HEK293 (cell line): ENCODE measurements around the gene HIF1A.

ENCODE experiments used
- CTCF ChIA-PET: fragments of 350-600 bp; formaldehyde crosslinking; extraction: SDS; loops from one replicate; lab custom pipeline; 2021; ENCODE audit warnings: antibody characterized with exemption; lab: Yijun Ruan, JAX
- POLR2A ChIA-PET: fragments of 300-600 bp; formaldehyde crosslinking; extraction: SDS; loops from one replicate; lab custom pipeline; 2020; ENCODE audit warnings: antibody characterized with exemption, inconsistent platforms; lab: Yijun Ruan, JAX
- H3K27ac ChIP-seq: fragments of 200-500 bp; sonication (Bioruptor generic); 2 replicates; pipeline ENCODE4 v1.5.1; 2014; ENCODE audit warnings: low read depth, low read length, control low read depth, inconsistent platforms; ENCODE audit errors: extremely low read depth
- H3K36me3 ChIP-seq, 2 experiments: fragments of 200-500 bp in 1 of 2; sonication (Bioruptor generic) in 1 of 2; 1 replicate in 1 of 2; 2 replicates in 1 of 2; pipeline ENCODE4 v1.5.1; 2014 to 2017; ENCODE audit warnings: inconsistent platforms in 2 of 2, low read length in 2 of 2; ENCODE audit not compliant: control insufficient read depth in 2 of 2, insufficient read depth in 1 of 2
- H3K4me1 ChIP-seq: fragments of 200-500 bp; sonication (Bioruptor generic); 2 replicates; pipeline ENCODE4 v1.5.1; 2014; ENCODE audit warnings: mild to moderate bottlenecking, low read length, inconsistent platforms; ENCODE audit not compliant: control insufficient read depth, insufficient read depth
- H3K4me3 ChIP-seq: 2 replicates; pipeline ENCODE4 v1.5.1; 2011; ENCODE audit warnings: low read depth, mild to moderate bottlenecking, control low read depth, low read length, moderate library complexity
- H3K9me3 ChIP-seq: fragments of 200-500 bp; sonication (Bioruptor generic); 2 replicates; pipeline ENCODE4 v1.5.1; 2014; ENCODE audit warnings: low read depth, low read length, inconsistent platforms; ENCODE audit not compliant: control insufficient read depth, insufficient read depth
- FEZF1 ChIP-seq: fragments of 450-650 bp; formaldehyde crosslinking; IDR thresholded peaks from 2 replicates; pipeline ENCODE4 v1.5.1; 2016; ENCODE audit warnings: missing biosample characterization, missing genetic modification characterization
- GLI2 ChIP-seq: fragments of 450-650 bp; formaldehyde crosslinking; IDR thresholded peaks from 2 replicates; pipeline ENCODE4; 2017; ENCODE audit warnings: missing biosample characterization, missing genetic modification characterization, low read depth, borderline replicate concordance
- KLF9 ChIP-seq: fragments of 450-650 bp; formaldehyde crosslinking; IDR thresholded peaks from 2 replicates; pipeline ENCODE4 v1.5.1; 2016; ENCODE audit warnings: missing biosample characterization, missing genetic modification characterization, low read depth
- OSR2 ChIP-seq: fragments of 450-650 bp; formaldehyde crosslinking; IDR thresholded peaks from 2 replicates; pipeline ENCODE4 v1.5.1; 2016; ENCODE audit warnings: missing biosample characterization, missing genetic modification characterization
- OVOL3 ChIP-seq: fragments of 450-650 bp; formaldehyde crosslinking; IDR thresholded peaks from 2 replicates; pipeline ENCODE4 v1.5.1; 2016; ENCODE audit warnings: missing biosample characterization, missing genetic modification characterization
- PATZ1 ChIP-seq: fragments of 450-650 bp; formaldehyde crosslinking; IDR thresholded peaks from 2 replicates; pipeline ENCODE4 v1.5.1; 2016; ENCODE audit warnings: missing biosample characterization, missing genetic modification characterization
- PRDM10 ChIP-seq: fragments of 450-650 bp; formaldehyde crosslinking; IDR thresholded peaks from 2 replicates; pipeline ENCODE4 v1.5.1; 2016; ENCODE audit warnings: missing biosample characterization, missing genetic modification characterization
- PRDM6 ChIP-seq: fragments of 450-650 bp; formaldehyde crosslinking; IDR thresholded peaks from 2 replicates; pipeline ENCODE4 v1.5.1; 2017; ENCODE audit warnings: missing biosample characterization, missing genetic modification characterization
- SP7 ChIP-seq: fragments of 450-650 bp; formaldehyde crosslinking; IDR thresholded peaks from 2 replicates; pipeline ENCODE4 v1.5.1; 2016; ENCODE audit warnings: missing biosample characterization, missing genetic modification characterization
- TRIM28 ChIP-seq: IDR thresholded peaks from 2 replicates; pipeline ENCODE4 v1.6.1; 2011; ENCODE audit warnings: low read length, control low read depth, borderline replicate concordance
- ZBTB21 ChIP-seq: fragments of 450-650 bp; formaldehyde crosslinking; IDR thresholded peaks from 2 replicates; pipeline ENCODE4 v1.5.1; 2017; ENCODE audit warnings: missing biosample characterization, missing genetic modification characterization
- ZBTB48 ChIP-seq: fragments of 450-650 bp; formaldehyde crosslinking; IDR thresholded peaks from 2 replicates; pipeline ENCODE4 v1.5.1; 2016; ENCODE audit warnings: missing biosample characterization, missing genetic modification characterization
- ZNF266 ChIP-seq: fragments of 450-650 bp; formaldehyde crosslinking; IDR thresholded peaks from 2 replicates; pipeline ENCODE4 v1.5.1; 2016; ENCODE audit warnings: missing biosample characterization, missing genetic modification characterization, low read depth
- ZNF292 ChIP-seq: fragments of 450-650 bp; formaldehyde crosslinking; IDR thresholded peaks from 2 replicates; pipeline ENCODE4 v1.5.1; 2016; ENCODE audit warnings: low read depth, missing biosample characterization, missing genetic modification characterization, borderline replicate concordance
- ZNF324 ChIP-seq: fragments of 450-650 bp; formaldehyde crosslinking; IDR thresholded peaks from 2 replicates; pipeline ENCODE4 v1.5.1; 2016; ENCODE audit warnings: missing biosample characterization, missing genetic modification characterization
- ZNF335 ChIP-seq: fragments of 450-650 bp; formaldehyde crosslinking; conservative IDR thresholded peaks from 2 replicates; pipeline ENCODE4 v1.5.1; 2016; ENCODE audit warnings: missing biosample characterization, missing genetic modification characterization
- ZNF354C ChIP-seq: fragments of 450-650 bp; formaldehyde crosslinking; IDR thresholded peaks from 2 replicates; pipeline ENCODE4 v1.5.1; 2016; ENCODE audit warnings: missing biosample characterization, missing genetic modification characterization, low read depth, borderline replicate concordance
- ZNF362 ChIP-seq: fragments of 450-650 bp; formaldehyde crosslinking; IDR thresholded peaks from 2 replicates; pipeline ENCODE4 v1.5.1; 2016; ENCODE audit warnings: missing biosample characterization, missing genetic modification characterization
- ZNF391 ChIP-seq: fragments of 450-650 bp; formaldehyde crosslinking; IDR thresholded peaks from 2 replicates; pipeline ENCODE4 v1.5.1; 2016; ENCODE audit warnings: low read depth, missing biosample characterization, missing genetic modification characterization, borderline replicate concordance
- ZNF426 ChIP-seq: fragments of 450-650 bp; formaldehyde crosslinking; IDR thresholded peaks from 2 replicates; pipeline ENCODE4 v1.5.1; 2017; ENCODE audit warnings: missing biosample characterization, missing genetic modification characterization, mild to moderate bottlenecking, inconsistent platforms, moderate library complexity
- ZNF488 ChIP-seq: fragments of 450-650 bp; formaldehyde crosslinking; IDR thresholded peaks from 2 replicates; pipeline ENCODE4 v1.5.1; 2016; ENCODE audit warnings: missing biosample characterization, missing genetic modification characterization
- ZNF510 ChIP-seq: fragments of 450-650 bp; formaldehyde crosslinking; IDR thresholded peaks from 2 replicates; pipeline ENCODE4 v1.5.1; 2018; ENCODE audit warnings: mild to moderate bottlenecking, missing genetic modification characterization, missing biosample characterization; ENCODE audit not compliant: insufficient replicate concordance
- ZNF571 ChIP-seq: fragments of 450-650 bp; formaldehyde crosslinking; IDR thresholded peaks from 2 replicates; pipeline ENCODE4 v1.5.0; 2017; ENCODE audit warnings: missing biosample characterization, missing genetic modification characterization
- ZNF629 ChIP-seq: fragments of 450-650 bp; formaldehyde crosslinking; IDR thresholded peaks from 2 replicates; pipeline ENCODE4 v1.5.1; 2017; ENCODE audit warnings: missing biosample characterization, missing genetic modification characterization
- ZNF664 ChIP-seq: fragments of 450-650 bp; formaldehyde crosslinking; IDR thresholded peaks from 2 replicates; pipeline ENCODE4 v1.5.1; 2016; ENCODE audit warnings: missing biosample characterization, missing genetic modification characterization
- ZNF670 ChIP-seq: fragments of 450-650 bp; formaldehyde crosslinking; IDR thresholded peaks from 2 replicates; pipeline ENCODE4 v1.5.1; 2016; ENCODE audit warnings: missing biosample characterization, missing genetic modification characterization, low read depth
- ZNF843 ChIP-seq: fragments of 450-650 bp; formaldehyde crosslinking; IDR thresholded peaks from 2 replicates; pipeline ENCODE4 v1.5.1; 2016; ENCODE audit warnings: missing biosample characterization, missing genetic modification characterization
- ZSCAN5A ChIP-seq: fragments of 450-650 bp; formaldehyde crosslinking; IDR thresholded peaks from 2 replicates; pipeline ENCODE4 v1.5.1; 2016; ENCODE audit warnings: missing biosample characterization, missing genetic modification characterization

The HIF1A gene

GRCh38 chr14:61690982-61691381, 4.3 kb upstream of the HIF1A start:
- TF ChIP-seq ZNF266 (tag by site-specific recombination) (no peak), PATZ1 (tag by site-specific recombination) (no peak), OVOL3 (tag by site-specific recombination) (no peak), ZNF571 (tag by site-specific recombination) (no peak), FEZF1 (peak; percentile 61; the same call in 1 of the 2 replicates), ZNF354C (no peak), KLF9 (tag by site-specific recombination) (no peak), ZNF510 (tag by site-specific recombination) (no peak), ZNF629 (tag by site-specific recombination) (no peak), ZNF670 (tag by site-specific recombination) (no peak), SP7 (tag by site-specific recombination) (peak; percentile 75), ZNF362 (tag by site-specific recombination) (no peak), TRIM28 (peak; percentile 41), OSR2 (tag by site-specific recombination) (peak; percentile 97), ZNF391 (tag by site-specific recombination) (no peak), PRDM10 (tag by site-specific recombination) (peak; percentile 53), ZNF426 (no peak), ZSCAN5A (tag by site-specific recombination) (no peak), ZNF664 (tag by site-specific recombination) (no peak), GLI2 (tag by site-specific recombination) (no peak), ZBTB21 (tag by site-specific recombination) (no peak), ZNF324 (tag by site-specific recombination) (no peak), ZNF292 (tag by site-specific recombination) (no peak), ZNF843 (no peak), ZNF335 (no peak), ZBTB48 (peak; percentile 31; the same call in 1 of the 2 replicates), PRDM6 (tag by site-specific recombination) (peak; percentile 76), ZNF488 (tag by site-specific recombination) (no peak)
- no peaks in the 10 kb centered on the region for H3K36me3 ChIP-seq
- ChIA-PET POLR2A (interaction anchor here (1.2 kb wide), 1 partner anchor 10 kb away, joined by 3 read pairs; no protein-coding TSS in a partner anchor), CTCF (interaction anchor here (1.1 kb wide), 1 partner anchor 230 kb away, joined by 3 read pairs; no protein-coding TSS in a partner anchor)
- no peaks in the 10 kb centered on the region for H3K9me3 ChIP-seq
- no peak overlapping the region for H3K27ac ChIP-seq
- peaks cover 9% of the 10 kb centered on the region; the same call in 1 of the 2 replicates for H3K4me1 ChIP-seq
- H3K4me3 ChIP-seq: no peak overlapping the region
